HCT116 (cell line): ENCODE data around the gene PRELP. TPM values are rescaled to one million over a fixed set of nuclear protein-coding genes. Genes with fewer than 3 reads are reported as not detected.

Experiments used
- ATAC-seq: fragments of 200-7000 bp; cut with Tn5 transposase; 2 replicates; pipeline ENCODE4 v1.9.1; 2020; ENCODE audit warnings: mild to moderate bottlenecking, moderate library complexity
- BruUV-seq: library from RNA; stranded (reverse); fragments of 400-500 nt; replicated peaks from 2 replicates; lab custom pipeline; 2021; lab: Mats Ljungman, UMichigan
- CTCF ChIA-PET: fragments of 300-600 bp; sonication (Branson Sonifier 250); formaldehyde crosslinking; loops from one replicate; lab custom pipeline; 2021; ENCODE audit warnings: antibody characterized with exemption; lab: Charles Lee
- POLR2A ChIA-PET: fragments of 300-600, 350-600 bp; sonication (Branson Sonifier 250); formaldehyde crosslinking; loops from one replicate; lab custom pipeline; 2021; ENCODE audit warnings: antibody characterized with exemption; lab: Charles Lee
- RAD21 ChIA-PET, 2 experiments: fragments of 300-600 bp; sonication (Branson Sonifier 250); formaldehyde crosslinking; loops; one replicate each; lab custom pipeline; 2023; ENCODE audit warnings: low total read pairs in 2 of 2; ENCODE audit not compliant: uncharacterized antibody in 2 of 2, unreplicated experiment in 2 of 2, low non-redundant PET in 1 of 2; lab: Charles Lee
- DNase-seq: peaks from one replicate; pipeline ENCODE4 v3.0.0-alpha.2; 2010; ENCODE audit warnings: low read depth, low spot score
- H2AFZ ChIP-seq: fragments of 200-600 bp; shearing (Covaris generic), sonication (generic); 2 replicates; pipeline ENCODE4 v1.6.1; 2017; ENCODE audit warnings: low read depth, mixed run types, mixed read lengths, antibody characterized with exemption, low read length; ENCODE audit not compliant: poor library complexity, severe bottlenecking
- H3K27ac ChIP-seq: 2 replicates; pipeline ENCODE4 v1.5.1; 2012; ENCODE audit warnings: low read depth, low read length
- H3K27me3 ChIP-seq: fragments of 200-600 bp; sonication (generic); 2 replicates; pipeline ENCODE4 v1.6.1; 2016; ENCODE audit warnings: mixed run types, low read length, mixed read lengths; ENCODE audit not compliant: insufficient read depth
- H3K36me3 ChIP-seq, 2 experiments: fragments of 200-500 bp in 1 of 2; fragments of 200-600 bp in 1 of 2; sonication (Bioruptor generic) in 1 of 2; sonication (generic) in 1 of 2; 2 replicates each; pipeline versions ENCODE4 v1.5.1 to v1.6.1; 2014 to 2016; ENCODE audit warnings: low read length in 2 of 2, inconsistent platforms in 1 of 2, mixed read lengths in 1 of 2, mixed run types in 1 of 2; ENCODE audit not compliant: insufficient read depth in 2 of 2, control insufficient read depth in 1 of 2
- H3K4me1 ChIP-seq, 2 experiments: fragments of 200-600 bp in 1 of 2; sonication (generic) in 1 of 2; 2 replicates each; pipeline versions ENCODE4 v1.5.1 to v1.6.1; 2012 to 2017; ENCODE audit warnings: low read length in 2 of 2, inconsistent platforms in 1 of 2, mild to moderate bottlenecking in 1 of 2, mixed read lengths in 1 of 2, mixed run types in 1 of 2, moderate library complexity in 1 of 2; ENCODE audit not compliant: insufficient read depth in 2 of 2, control insufficient read depth in 1 of 2
- H3K4me2 ChIP-seq: fragments of 200-600 bp; sonication (generic); 2 replicates; pipeline ENCODE4 v1.6.1; 2017; ENCODE audit warnings: mixed run types, low read length, mixed read lengths
- H3K4me3 ChIP-seq, 2 experiments: fragments of 200-600 bp in 1 of 2; sonication (generic) in 1 of 2; replicated peaks in 1 of 2; 2 replicates each; pipeline ENCODE4 v1.5.1; 2011 to 2016; ENCODE audit warnings: low read length in 2 of 2, control low read depth in 1 of 2, low read depth in 1 of 2, mild to moderate bottlenecking in 1 of 2, mixed read lengths in 1 of 2, mixed run types in 1 of 2
- H3K79me2 ChIP-seq: fragments of 200-600 bp; sonication (generic); 2 replicates; pipeline ENCODE4 v1.6.1; 2017; ENCODE audit warnings: mild to moderate bottlenecking, mixed run types, low read length, moderate library complexity, mixed read lengths; ENCODE audit not compliant: insufficient read depth
- H3K9ac ChIP-seq: fragments of 200-600 bp; sonication (generic); 2 replicates; pipeline ENCODE4 v1.6.1; 2016; ENCODE audit warnings: low read length, mixed read lengths
- H3K9me2 ChIP-seq: fragments of 200-600 bp; sonication (generic), shearing (Covaris generic); 2 replicates; pipeline ENCODE4 v1.6.1; 2017; ENCODE audit warnings: mixed run types, mild to moderate bottlenecking, moderate library complexity; ENCODE audit not compliant: insufficient read depth
- H3K9me3 ChIP-seq, 2 experiments: fragments of 200-500 bp in 1 of 2; fragments of 200-600 bp in 1 of 2; sonication (Bioruptor generic) in 1 of 2; sonication (generic) in 1 of 2; 2 replicates each; pipeline ENCODE4 v1.6.1; 2014 to 2017; ENCODE audit warnings: low read length in 2 of 2, mixed read lengths in 2 of 2, inconsistent platforms in 1 of 2, low read depth in 1 of 2, mild to moderate bottlenecking in 1 of 2, mixed run types in 1 of 2, moderate library complexity in 1 of 2; ENCODE audit not compliant: control insufficient read depth in 1 of 2, insufficient read depth in 1 of 2
- H4K20me1 ChIP-seq: fragments of 200-600 bp; sonication (generic), shearing (Covaris generic); 2 replicates; pipeline ENCODE4 v1.6.1; 2017; ENCODE audit warnings: mixed run types, mild to moderate bottlenecking, moderate library complexity; ENCODE audit not compliant: insufficient read depth
- ATF3 ChIP-seq: IDR thresholded peaks from 2 replicates; pipeline ENCODE4 v1.6.1; 2012
- CBX3 ChIP-seq: IDR thresholded peaks from 2 replicates; pipeline ENCODE4 v1.6.1; 2012; ENCODE audit warnings: low read depth
- CTCF ChIP-seq, 3 experiments: fragments of 200-600 bp in 1 of 3; sonication (generic) in 1 of 3; IDR thresholded peaks in 2 of 3; conservative IDR thresholded peaks in 1 of 3; 2 replicates each; pipeline ENCODE4 v1.5.1; 2012 to 2017; ENCODE audit warnings: low read depth in 2 of 3, low read length in 2 of 3, antibody characterized with exemption in 1 of 3, borderline replicate concordance in 1 of 3, control low read depth in 1 of 3, mild to moderate bottlenecking in 1 of 3, mixed read lengths in 1 of 3, mixed run types in 1 of 3, moderate library complexity in 1 of 3; ENCODE audit not compliant: insufficient read depth in 1 of 3
- EZH2phosphoT487 ChIP-seq: fragments of 200-600 bp; IDR thresholded peaks from 2 replicates; pipeline ENCODE4 v1.6.1; 2018; ENCODE audit warnings: antibody characterized with exemption, borderline replicate concordance
- JUND ChIP-seq: IDR thresholded peaks from 2 replicates; pipeline ENCODE4 v1.6.1; 2012
- SIN3A ChIP-seq: IDR thresholded peaks from 2 replicates; pipeline ENCODE4 v1.6.1; 2012; ENCODE audit warnings: low read depth
- SP1 ChIP-seq: IDR thresholded peaks from 2 replicates; pipeline ENCODE4 v1.6.1; 2012; ENCODE audit warnings: low read depth
- SRF ChIP-seq: IDR thresholded peaks from 2 replicates; pipeline ENCODE4 v1.6.1; 2012; ENCODE audit warnings: low read depth
- intact Hi-C: fragments of 100-400 bp; cut with micrococcal nuclease; formaldehyde crosslinking; loops from 2 replicates; pipeline ENCODE4 v1.10.0; 2022
- total RNA-seq: library from RNA; stranded (reverse); gene quantifications from one replicate; pipeline ENCODE4 v1.2.1, GENCODE V29; 2021; ENCODE audit not compliant: unreplicated experiment
- TF ChIP-seq, protein P1 (sequence below): IDR thresholded peaks from 2 replicates; pipeline ENCODE4 v1.6.1; 2012
- TF ChIP-seq, protein P2 (sequence below): IDR thresholded peaks from 2 replicates; pipeline ENCODE4 v1.6.1; 2011; ENCODE audit warnings: mild to moderate bottlenecking, low read length, moderate library complexity; ENCODE audit not compliant: insufficient replicate concordance; ENCODE audit errors: extremely low read depth

Gene PRELP
- total RNA-seq, 1 experiment from 2014 or later: 0.10 TPM

GRCh38 chr1:203427451-203427850 lies 48.2 kb upstream of the PRELP start:
- H3K4me1 ChIP-seq: no peaks in the 10 kb centered on the region
- TF ChIP-seq, protein P1, sequence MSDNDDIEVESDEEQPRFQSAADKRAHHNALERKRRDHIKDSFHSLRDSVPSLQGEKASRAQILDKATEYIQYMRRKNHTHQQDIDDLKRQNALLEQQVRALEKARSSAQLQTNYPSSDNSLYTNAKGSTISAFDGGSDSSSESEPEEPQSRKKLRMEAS: no peak
- TF ChIP-seq ATF3: no peak
- no peak for TF ChIP-seq SIN3A
- TF ChIP-seq CTCF (IDR thresholded peaks at IDR 0.05 in 2 of 3, conservative IDR thresholded peaks at IDR 0.05 in 1 of 3; ENCODE audit: borderline replicate concordance in 1 of 3, insufficient read depth in 1 of 3, low read depth in 2 of 3, low read length in 2 of 3): no peak
- no peak for TF ChIP-seq JUND
- no peak for TF ChIP-seq CBX3
- no peak for TF ChIP-seq SRF
- no peak for TF ChIP-seq EZH2phosphoT487
- TF ChIP-seq, protein P2, sequence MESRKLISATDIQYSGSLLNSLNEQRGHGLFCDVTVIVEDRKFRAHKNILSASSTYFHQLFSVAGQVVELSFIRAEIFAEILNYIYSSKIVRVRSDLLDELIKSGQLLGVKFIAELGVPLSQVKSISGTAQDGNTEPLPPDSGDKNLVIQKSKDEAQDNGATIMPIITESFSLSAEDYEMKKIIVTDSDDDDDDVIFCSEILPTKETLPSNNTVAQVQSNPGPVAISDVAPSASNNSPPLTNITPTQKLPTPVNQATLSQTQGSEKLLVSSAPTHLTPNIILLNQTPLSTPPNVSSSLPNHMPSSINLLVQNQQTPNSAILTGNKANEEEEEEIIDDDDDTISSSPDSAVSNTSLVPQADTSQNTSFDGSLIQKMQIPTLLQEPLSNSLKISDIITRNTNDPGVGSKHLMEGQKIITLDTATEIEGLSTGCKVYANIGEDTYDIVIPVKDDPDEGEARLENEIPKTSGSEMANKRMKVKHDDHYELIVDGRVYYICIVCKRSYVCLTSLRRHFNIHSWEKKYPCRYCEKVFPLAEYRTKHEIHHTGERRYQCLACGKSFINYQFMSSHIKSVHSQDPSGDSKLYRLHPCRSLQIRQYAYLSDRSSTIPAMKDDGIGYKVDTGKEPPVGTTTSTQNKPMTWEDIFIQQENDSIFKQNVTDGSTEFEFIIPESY: no peak
- no peak for TF ChIP-seq SP1
- no peaks in the 10 kb centered on the region for H3K9me3 ChIP-seq
- H4K20me1 ChIP-seq: no peaks in the 10 kb centered on the region
- no peak overlapping the region for H3K4me3 ChIP-seq
- intact Hi-C loops: no loop called here
- H3K9ac ChIP-seq: no peak overlapping the region
- DNase-seq (no peak), ATAC-seq (no peak)
- H3K9me2 ChIP-seq: no peaks in the 10 kb centered on the region
- ChIA-PET RAD21 (no interaction called here), CTCF (no interaction called here), POLR2A (no interaction called here)
- no peak overlapping the region for H3K4me2 ChIP-seq
- peaks cover 64% of the 10 kb centered on the region for H3K27me3 ChIP-seq
- no peak overlapping the region for H3K27ac ChIP-seq
- no peak overlapping the region for H2AFZ ChIP-seq
- no peaks in the 10 kb centered on the region for H3K79me2 ChIP-seq
- H3K36me3 ChIP-seq: no peaks in the 10 kb centered on the region
- no TSS peak for BruUV-seq
